Measurements from ENCODE around the gene C11orf21. TPM values are rescaled to one million over a fixed set of nuclear protein-coding genes. Genes with fewer than 3 reads are reported as not detected.

Gene C11orf21
- total and polyA plus RNA-seq, 2 experiments from 2014 or later, result not detected

- Histone ChIP-seq H3K4me3 (no peak overlapping the region), H3K9me2 (ENCODE audit: insufficient read depth) (no peaks in the 10 kb centered on the region), H3K9ac (no peak overlapping the region), H3K27ac (no peak overlapping the region), H2AFZ (no peak overlapping the region), H3K4me2 (ENCODE audit: unreplicated experiment) (no peak overlapping the region), H3K36me3 (ENCODE audit: low read depth) (no peaks in the 10 kb centered on the region), H3K27me3 (replicated peaks; ENCODE audit: insufficient read depth) (no peaks in the 10 kb centered on the region; the same call in 1 of the 2 replicates), H3K9me3 (ENCODE audit: low read depth) (no peaks in the 10 kb centered on the region), H4K20me1 (ENCODE audit: insufficient read depth) (no peaks in the 10 kb centered on the region), H3F3A (ENCODE audit: insufficient read depth) (no peaks in the 10 kb centered on the region), H3K4me1 (ENCODE audit: insufficient read depth) (peaks cover 12% of the 10 kb centered on the region), H3K79me2 (ENCODE audit: insufficient read depth) (no peaks in the 10 kb centered on the region)
- WGBS, 2 experiments (ENCODE audit: low coverage in 1 of 2, low lambda C conversion rate in 2 of 2, missing lambda C conversion rate in 2 of 2), result 69 to 74% methylated on average over 16 to 18 of the region's 18 CpGs
- in situ Hi-C loops (cut with MboI), result loop anchor here (25.0 kb wide), 1 partner anchor 584 kb away; the partner anchor contains the start of gene CDKN1C
- TF ChIP-seq EZH2phosphoT487 (IDR thresholded peaks at IDR 0.05; ENCODE audit: insufficient read depth, low read depth) (no peak), EZH2 (IDR thresholded peaks at IDR 0.05; ENCODE audit: insufficient read depth, poor library complexity, severe bottlenecking) (no peak)
- DNase-seq, result no peak
Measured at GRCh38 chr11:2302896-2303626, 1.3 kb upstream of the C11orf21 start.

- Histone ChIP-seq H3F3A (ENCODE audit: insufficient read depth) (no peaks in the 10 kb centered on the region), H3K36me3 (ENCODE audit: low read depth) (no peaks in the 10 kb centered on the region), H3K4me1 (ENCODE audit: insufficient read depth) (peaks cover 12% of the 10 kb centered on the region), H4K20me1 (ENCODE audit: insufficient read depth) (no peaks in the 10 kb centered on the region), H3K4me2 (ENCODE audit: unreplicated experiment) (no peak overlapping the region), H3K27me3 (replicated peaks; ENCODE audit: insufficient read depth) (peaks cover 2% of the 10 kb centered on the region; the same call in 1 of the 2 replicates), H3K9me3 (ENCODE audit: low read depth) (no peaks in the 10 kb centered on the region), H3K9ac (no peak overlapping the region), H3K79me2 (ENCODE audit: insufficient read depth) (no peaks in the 10 kb centered on the region), H3K27ac (no peak overlapping the region), H3K4me3 (no peak overlapping the region), H2AFZ (no peak overlapping the region), H3K9me2 (ENCODE audit: insufficient read depth) (no peaks in the 10 kb centered on the region)
- 80 to 89% methylated on average over 6 to 16 of the region's 16 CpGs for WGBS, 2 experiments (ENCODE audit: low coverage in 1 of 2, low lambda C conversion rate in 2 of 2, missing lambda C conversion rate in 2 of 2)
- no peak for DNase-seq
- in situ Hi-C loops (cut with MboI), result loop anchor here (25.0 kb wide), 1 partner anchor 585 kb away; the partner anchor contains the start of gene CDKN1C
- TF ChIP-seq EZH2phosphoT487 (IDR thresholded peaks at IDR 0.05; ENCODE audit: insufficient read depth, low read depth), result no peak
- no peak for TF ChIP-seq EZH2 (IDR thresholded peaks at IDR 0.05; ENCODE audit: insufficient read depth, poor library complexity, severe bottlenecking)
Measured at GRCh38 chr11:2302306-2302895, 683 bp upstream of the C11orf21 start.

DNA sequence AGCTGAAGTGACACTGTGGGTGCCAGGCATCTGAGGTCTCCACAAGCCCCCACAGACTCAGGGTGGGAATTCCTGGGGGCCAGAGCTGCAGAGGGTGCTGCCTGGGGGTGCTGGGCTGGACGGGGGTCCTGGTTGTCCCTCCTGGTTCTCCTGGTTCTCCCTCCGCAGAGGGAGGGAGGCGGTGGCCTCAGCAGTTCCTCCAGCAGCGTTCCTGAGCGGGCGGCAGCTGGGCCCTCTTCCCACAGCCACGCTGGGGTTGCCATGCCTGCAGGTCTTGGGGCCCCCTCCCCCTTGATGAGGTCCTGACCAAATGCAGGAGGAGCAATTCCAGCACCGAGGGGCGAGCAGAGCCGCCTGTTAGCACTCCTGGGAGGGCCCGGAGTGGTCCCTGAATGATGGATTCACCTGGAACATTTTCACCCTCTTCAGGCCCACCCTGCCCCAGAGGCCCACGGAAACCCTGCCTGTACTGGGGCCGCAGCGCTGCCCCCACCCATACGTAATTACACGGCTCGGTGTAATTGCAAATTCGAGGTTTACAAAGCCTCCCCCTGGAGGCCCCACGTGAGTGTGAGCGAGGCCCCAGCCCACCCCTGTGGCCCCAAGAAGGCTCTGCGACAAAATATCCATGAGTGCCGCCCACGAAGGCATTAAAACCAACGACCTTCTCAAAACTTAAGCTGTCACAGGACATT, 635 bp downstream of the C11orf21 start:
- Histone ChIP-seq H3K9me2 (ENCODE audit: insufficient read depth) (no peaks in the 10 kb centered on the region), H2AFZ (no peak overlapping the region), H3K4me2 (ENCODE audit: unreplicated experiment) (no peak overlapping the region), H3F3A (ENCODE audit: insufficient read depth) (no peaks in the 10 kb centered on the region), H3K79me2 (ENCODE audit: insufficient read depth) (no peaks in the 10 kb centered on the region), H3K36me3 (ENCODE audit: low read depth) (no peaks in the 10 kb centered on the region), H3K9ac (no peak overlapping the region), H3K4me1 (ENCODE audit: insufficient read depth) (peaks cover 7% of the 10 kb centered on the region), H3K4me3 (no peak overlapping the region), H3K27me3 (replicated peaks; ENCODE audit: insufficient read depth) (peaks cover 6% of the 10 kb centered on the region; the same call in 1 of the 2 replicates), H4K20me1 (ENCODE audit: insufficient read depth) (no peaks in the 10 kb centered on the region), H3K9me3 (ENCODE audit: low read depth) (no peaks in the 10 kb centered on the region), H3K27ac (no peak overlapping the region)
- in situ Hi-C loops (cut with MboI), result loop anchor here (25.0 kb wide), 1 partner anchor 586 kb away; the partner anchor contains the start of gene CDKN1C
- no peak for DNase-seq
- TF ChIP-seq EZH2 (IDR thresholded peaks at IDR 0.05; ENCODE audit: insufficient read depth, poor library complexity, severe bottlenecking) (no peak), EZH2phosphoT487 (IDR thresholded peaks at IDR 0.05; ENCODE audit: insufficient read depth, low read depth) (no peak)
- 47 to 61% methylated on average over 15 to 22 of the region's 24 CpGs for WGBS, 2 experiments (ENCODE audit: low coverage in 1 of 2, low lambda C conversion rate in 2 of 2, missing lambda C conversion rate in 2 of 2)

- Histone ChIP-seq H3K4me1 (ENCODE audit: insufficient read depth) (peaks cover under 1% of the 10 kb centered on the region; the same call in 1 of the 2 replicates), H2AFZ (no peak overlapping the region), H3F3A (ENCODE audit: insufficient read depth) (no peaks in the 10 kb centered on the region), H3K9ac (no peak overlapping the region), H3K9me2 (ENCODE audit: insufficient read depth) (no peaks in the 10 kb centered on the region), H3K36me3 (ENCODE audit: low read depth) (no peaks in the 10 kb centered on the region), H4K20me1 (ENCODE audit: insufficient read depth) (no peaks in the 10 kb centered on the region), H3K27me3 (replicated peaks; ENCODE audit: insufficient read depth) (peaks cover 6% of the 10 kb centered on the region; the same call in 1 of the 2 replicates), H3K4me3 (no peak overlapping the region), H3K4me2 (ENCODE audit: unreplicated experiment) (no peak overlapping the region), H3K27ac (no peak overlapping the region), H3K79me2 (ENCODE audit: insufficient read depth) (no peaks in the 10 kb centered on the region), H3K9me3 (ENCODE audit: low read depth) (no peaks in the 10 kb centered on the region)
- no peak for DNase-seq
- TF ChIP-seq EZH2phosphoT487 (IDR thresholded peaks at IDR 0.05; ENCODE audit: insufficient read depth, low read depth) (no peak), EZH2 (IDR thresholded peaks at IDR 0.05; ENCODE audit: insufficient read depth, poor library complexity, severe bottlenecking) (no peak)
- WGBS, 2 experiments (ENCODE audit: low coverage in 1 of 2, low lambda C conversion rate in 2 of 2, missing lambda C conversion rate in 2 of 2), result 56 to 72% methylated on average over 9 to 19 of the region's 19 CpGs
- in situ Hi-C loops (cut with MboI), result loop anchor here (25.0 kb wide), 1 partner anchor 587 kb away; the partner anchor contains the start of gene CDKN1C
Measured at GRCh38 chr11:2300290-2300935, 1.3 kb downstream of the C11orf21 start.

Measured in GM23248 (cell line).